ENCODE data around the gene ABCF3. TPM values are rescaled to one million over a fixed set of nuclear protein-coding genes. Genes with fewer than 3 reads are reported as not detected.

Gene ABCF3
- total RNA-seq, 4 donors from 2014 or later = 34.8 to 43.2 (median 36.9) TPM

GRCh38 chr3:184154885-184155643 lies 30.9 kb upstream of the ABCF3 start, which contains the start of gene DVL3:
TSS of gene DVL3 (plus strand) at chr3:184155377. CDS start at chr3:184155636, 259 bp downstream.
- WGBS = 14% methylated on average over 2 of the region's 84 CpGs
- Histone ChIP-seq H3K9me3 (no peaks in the 10 kb centered on the region), H3K36me3 (no peaks in the 10 kb centered on the region), H3K4me1 (peaks cover 49 to 55% (median 54%) of the 10 kb centered on the region in 4 donors), H3K4me3 (peak within 1 kb of the TSS; percentile 70 to 98 (median 96)), H3K27me3 (no peaks in the 10 kb centered on the region), H3K27ac (replicated peaks in 1 of 4) (peak within 1 kb of the TSS; percentile 89 to 96 (median 95))
- intact Hi-C loops (cut with DNase I) = loop anchor here (1.0 kb wide), 1 partner anchor 32 kb away; no protein-coding TSS in a partner anchor
- DNase-seq (ENCODE audit: extremely low spot score) = no peak
- TF ChIP-seq EP300 (IDR thresholded peaks at IDR 0.05) = no peak
- TF ChIP-seq POLR2AphosphoS5 (IDR thresholded peaks at IDR 0.05) = peak; percentile 39 to 73
- no peak for TF ChIP-seq POLR2A (IDR thresholded peaks at IDR 0.05; ENCODE audit: low read depth)
- TF ChIP-seq, protein P1, sequence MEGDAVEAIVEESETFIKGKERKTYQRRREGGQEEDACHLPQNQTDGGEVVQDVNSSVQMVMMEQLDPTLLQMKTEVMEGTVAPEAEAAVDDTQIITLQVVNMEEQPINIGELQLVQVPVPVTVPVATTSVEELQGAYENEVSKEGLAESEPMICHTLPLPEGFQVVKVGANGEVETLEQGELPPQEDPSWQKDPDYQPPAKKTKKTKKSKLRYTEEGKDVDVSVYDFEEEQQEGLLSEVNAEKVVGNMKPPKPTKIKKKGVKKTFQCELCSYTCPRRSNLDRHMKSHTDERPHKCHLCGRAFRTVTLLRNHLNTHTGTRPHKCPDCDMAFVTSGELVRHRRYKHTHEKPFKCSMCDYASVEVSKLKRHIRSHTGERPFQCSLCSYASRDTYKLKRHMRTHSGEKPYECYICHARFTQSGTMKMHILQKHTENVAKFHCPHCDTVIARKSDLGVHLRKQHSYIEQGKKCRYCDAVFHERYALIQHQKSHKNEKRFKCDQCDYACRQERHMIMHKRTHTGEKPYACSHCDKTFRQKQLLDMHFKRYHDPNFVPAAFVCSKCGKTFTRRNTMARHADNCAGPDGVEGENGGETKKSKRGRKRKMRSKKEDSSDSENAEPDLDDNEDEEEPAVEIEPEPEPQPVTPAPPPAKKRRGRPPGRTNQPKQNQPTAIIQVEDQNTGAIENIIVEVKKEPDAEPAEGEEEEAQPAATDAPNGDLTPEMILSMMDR (IDR thresholded peaks at IDR 0.05) = no peak

- no peaks in the 10 kb centered on the region for H3K36me3 ChIP-seq
- H3K9me3 ChIP-seq = no peaks in the 10 kb centered on the region
- 0% methylated on average over 32 of the region's 47 CpGs for WGBS
- TF ChIP-seq EP300 (IDR thresholded peaks at IDR 0.05) = no peak
- TF ChIP-seq POLR2AphosphoS5 (IDR thresholded peaks at IDR 0.05) = no peak
- TF ChIP-seq POLR2A (IDR thresholded peaks at IDR 0.05; ENCODE audit: low read depth) = no peak
- TF ChIP-seq, protein P1 (IDR thresholded peaks at IDR 0.05) = no peak
- intact Hi-C loops (cut with DNase I) = loop anchor here (1.0 kb wide), 1 partner anchor 31 kb away; no protein-coding TSS in a partner anchor
- no peak for DNase-seq (ENCODE audit: extremely low spot score)
- no peaks in the 10 kb centered on the region for H3K27me3 ChIP-seq
- peaks cover 57 to 63% (median 62%) of the 10 kb centered on the region in 4 donors for H3K4me1 ChIP-seq
- H3K27ac ChIP-seq (replicated peaks in 1 of 4) = peak overlapping the region; percentile 89 to 96 (median 95)
- peak overlapping the region; percentile 70 to 98 (median 96) for H3K4me3 ChIP-seq
These were observed 30.1 kb upstream of the ABCF3 start for GRCh38 chr3:184155644-184156521.

GRCh38 chr3:184156522-184156955 lies 29.5 kb upstream of the ABCF3 start:
- no peak for DNase-seq (ENCODE audit: extremely low spot score)
- H3K36me3 ChIP-seq = no peaks in the 10 kb centered on the region
- peak overlapping the region; percentile 70 to 98 (median 96) for H3K4me3 ChIP-seq
- 0% methylated on average over 1 of the region's 6 CpGs for WGBS
- peaks cover 64 to 70% (median 69%) of the 10 kb centered on the region in 4 donors for H3K4me1 ChIP-seq
- intact Hi-C loops (cut with DNase I) = no loop called here
- peak overlapping the region; percentile 89 to 96 (median 95) for H3K27ac ChIP-seq (replicated peaks in 1 of 4)
- H3K27me3 ChIP-seq = no peaks in the 10 kb centered on the region
- no peaks in the 10 kb centered on the region for H3K9me3 ChIP-seq
- TF ChIP-seq POLR2AphosphoS5 (IDR thresholded peaks at IDR 0.05) (peak; percentile 54 to 68), EP300 (IDR thresholded peaks at IDR 0.05) (no peak)

GRCh38 chr3:184157206-184157605 lies 28.8 kb upstream of the ABCF3 start:
- peak overlapping the region; percentile 89 to 96 (median 95) for H3K27ac ChIP-seq (replicated peaks in 1 of 4)
- H3K4me1 ChIP-seq = peaks cover 70 to 77% (median 75%) of the 10 kb centered on the region in 4 donors
- intact Hi-C loops (cut with DNase I) = no loop called here
- peaks cover 0 to 2% (median under 1%) of the 10 kb centered on the region in 4 donors for H3K36me3 ChIP-seq
- no peak for DNase-seq (ENCODE audit: extremely low spot score)
- H3K27me3 ChIP-seq = no peaks in the 10 kb centered on the region
- TF ChIP-seq POLR2A (IDR thresholded peaks at IDR 0.05; ENCODE audit: low read depth) (no peak), POLR2AphosphoS5 (IDR thresholded peaks at IDR 0.05) (no peak), EP300 (IDR thresholded peaks at IDR 0.05) (no peak)
- TF ChIP-seq, protein P1 (IDR thresholded peaks at IDR 0.05) = no peak
- H3K9me3 ChIP-seq = no peaks in the 10 kb centered on the region
- H3K4me3 ChIP-seq = peak overlapping the region; percentile 70 to 98 (median 96)
